MM.1S (cell line): Measurements from ENCODE around the gene CNN3.

Experiments used
- DNase-seq: peaks from one replicate; pipeline ENCODE4 v3.0.0-alpha.2; 2015
- H2AFZ ChIP-seq: fragments of 300-600 bp; sonication (generic); 2 replicates; pipeline ENCODE4 v1.6.0; 2016; ENCODE audit warnings: antibody characterized with exemption, low read length
- H3F3A ChIP-seq: fragments of 300-600 bp; sonication (generic); 2 replicates; pipeline ENCODE4 v1.6.1; 2016; ENCODE audit warnings: mild to moderate bottlenecking, antibody characterized with exemption, low read length, moderate library complexity, mixed read lengths; ENCODE audit not compliant: insufficient read depth
- H3K27ac ChIP-seq: fragments of 300-600 bp; sonication (generic); 2 replicates; pipeline ENCODE4 v1.5.1; 2016; ENCODE audit warnings: mild to moderate bottlenecking, low read length
- H3K27me3 ChIP-seq: fragments of 300-600 bp; sonication (generic); replicated peaks from 2 replicates; pipeline ENCODE4 v1.6.0; 2016; ENCODE audit warnings: low read length; ENCODE audit not compliant: insufficient read depth
- H3K36me3 ChIP-seq: fragments of 300-600 bp; sonication (generic); replicated peaks from 2 replicates; pipeline ENCODE4 v1.6.1; 2016; ENCODE audit warnings: mild to moderate bottlenecking, low read length, mixed read lengths; ENCODE audit not compliant: insufficient read depth
- H3K4me1 ChIP-seq: fragments of 300-600 bp; sonication (generic); 2 replicates; pipeline ENCODE4 v1.6.1; 2016; ENCODE audit warnings: low read length, mixed read lengths
- H3K4me2 ChIP-seq: fragments of 300-600 bp; sonication (generic); 2 replicates; pipeline ENCODE4 v1.6.0; 2016; ENCODE audit warnings: low read depth, low read length
- H3K4me3 ChIP-seq: fragments of 300-600 bp; sonication (generic); 2 replicates; pipeline ENCODE4 v1.5.1; 2016; ENCODE audit warnings: low read length, mixed read lengths
- H3K79me2 ChIP-seq: fragments of 300-600 bp; sonication (generic); 2 replicates; pipeline ENCODE4 v1.6.1; 2016; ENCODE audit warnings: mixed run types, low read length, mixed read lengths
- H3K9ac ChIP-seq: fragments of 300-600 bp; sonication (generic); 2 replicates; pipeline ENCODE4 v1.6.1; 2016; ENCODE audit warnings: low read length, mixed read lengths
- H3K9me2 ChIP-seq: fragments of 300-600 bp; sonication (generic); replicated peaks from 2 replicates; pipeline ENCODE4 v1.6.1; 2016; ENCODE audit warnings: mild to moderate bottlenecking, low read length, mixed read lengths; ENCODE audit not compliant: insufficient read depth
- H3K9me3 ChIP-seq: fragments of 300-600 bp; sonication (generic); replicated peaks from 2 replicates; pipeline ENCODE4 v1.6.1; 2016; ENCODE audit warnings: mild to moderate bottlenecking, low read length, mixed read lengths; ENCODE audit not compliant: insufficient read depth
- H4K20me1 ChIP-seq: fragments of 300-600 bp; sonication (generic); 2 replicates; pipeline ENCODE4 v1.6.1; 2016; ENCODE audit warnings: mild to moderate bottlenecking, low read length, moderate library complexity, mixed read lengths; ENCODE audit not compliant: insufficient read depth
- EZH2 ChIP-seq: fragments of 300-600 bp; sonication (generic); optimal IDR thresholded peaks from 2 replicates; pipeline ENCODE3; 2017; ENCODE audit warnings: low read depth, mild to moderate bottlenecking, antibody characterized with exemption, low read length, mixed read lengths
- EZH2phosphoT487 ChIP-seq: fragments of 300-600 bp; sonication (generic); IDR thresholded peaks from 2 replicates; pipeline ENCODE4 v1.6.1; 2018; ENCODE audit warnings: antibody characterized with exemption, low read length
- TF ChIP-seq, protein P1 (sequence below): fragments of 300-600 bp; sonication (generic); IDR thresholded peaks from 2 replicates; pipeline ENCODE4 v1.5.1; 2016; ENCODE audit warnings: antibody characterized with exemption, low read length, mixed read lengths

Gene CNN3

DNA sequence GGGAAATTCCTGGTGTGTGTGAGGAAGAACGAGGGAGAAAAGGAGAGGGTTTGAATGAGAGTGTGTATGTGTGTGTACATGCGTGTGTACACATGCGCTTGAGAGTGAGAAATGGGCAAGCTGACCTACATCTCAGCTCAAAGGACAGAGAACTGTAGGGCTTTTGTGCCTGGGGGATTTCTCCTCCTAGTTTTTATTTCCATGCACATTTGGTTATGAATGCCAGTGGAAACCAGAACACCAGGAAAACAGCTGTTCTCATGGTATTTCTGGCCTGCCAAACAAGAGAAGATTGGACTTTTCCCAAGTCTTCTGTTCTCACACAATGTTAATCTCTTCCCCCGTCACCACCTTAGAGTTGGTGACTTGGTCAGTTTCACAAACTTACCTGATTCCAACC lies 61.5 kb downstream of the CNN3 start:
- Histone ChIP-seq H2AFZ (no peak overlapping the region), H3K4me1 (no peaks in the 10 kb centered on the region), H3K9ac (no peak overlapping the region), H3F3A (no peaks in the 10 kb centered on the region), H4K20me1 (no peaks in the 10 kb centered on the region), H3K4me3 (no peak overlapping the region), H3K27ac (no peak overlapping the region), H3K27me3 (no peaks in the 10 kb centered on the region), H3K36me3 (no peaks in the 10 kb centered on the region), H3K9me3 (no peaks in the 10 kb centered on the region), H3K9me2 (no peaks in the 10 kb centered on the region), H3K4me2 (no peak overlapping the region), H3K79me2 (no peaks in the 10 kb centered on the region)
- no peak for DNase-seq
- TF ChIP-seq EZH2phosphoT487 (no peak), EZH2 (no peak)
- TF ChIP-seq, protein P1, sequence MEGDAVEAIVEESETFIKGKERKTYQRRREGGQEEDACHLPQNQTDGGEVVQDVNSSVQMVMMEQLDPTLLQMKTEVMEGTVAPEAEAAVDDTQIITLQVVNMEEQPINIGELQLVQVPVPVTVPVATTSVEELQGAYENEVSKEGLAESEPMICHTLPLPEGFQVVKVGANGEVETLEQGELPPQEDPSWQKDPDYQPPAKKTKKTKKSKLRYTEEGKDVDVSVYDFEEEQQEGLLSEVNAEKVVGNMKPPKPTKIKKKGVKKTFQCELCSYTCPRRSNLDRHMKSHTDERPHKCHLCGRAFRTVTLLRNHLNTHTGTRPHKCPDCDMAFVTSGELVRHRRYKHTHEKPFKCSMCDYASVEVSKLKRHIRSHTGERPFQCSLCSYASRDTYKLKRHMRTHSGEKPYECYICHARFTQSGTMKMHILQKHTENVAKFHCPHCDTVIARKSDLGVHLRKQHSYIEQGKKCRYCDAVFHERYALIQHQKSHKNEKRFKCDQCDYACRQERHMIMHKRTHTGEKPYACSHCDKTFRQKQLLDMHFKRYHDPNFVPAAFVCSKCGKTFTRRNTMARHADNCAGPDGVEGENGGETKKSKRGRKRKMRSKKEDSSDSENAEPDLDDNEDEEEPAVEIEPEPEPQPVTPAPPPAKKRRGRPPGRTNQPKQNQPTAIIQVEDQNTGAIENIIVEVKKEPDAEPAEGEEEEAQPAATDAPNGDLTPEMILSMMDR, result no peak

DNA sequence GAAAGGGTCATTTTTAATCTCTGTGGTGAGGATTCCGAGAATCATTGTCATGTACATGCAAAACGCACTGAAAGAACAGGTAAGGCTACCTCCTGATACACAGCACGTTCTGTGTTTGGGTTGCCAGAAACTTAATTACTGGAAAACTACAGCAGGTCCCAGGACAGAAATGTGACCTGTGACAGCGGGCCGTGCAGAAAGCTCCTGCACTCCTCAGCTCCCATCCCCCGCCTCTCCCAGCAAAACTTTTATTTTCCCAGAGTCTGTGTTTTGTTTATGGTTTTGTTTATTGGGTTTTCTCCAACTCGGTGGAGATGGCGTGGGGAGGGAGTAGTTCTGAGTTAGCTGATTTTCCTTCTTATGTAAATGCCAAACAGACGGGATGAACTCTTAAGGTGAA lies 62.1 kb downstream of the CNN3 start:
- Histone ChIP-seq H3K9ac (no peak overlapping the region), H3K79me2 (no peaks in the 10 kb centered on the region), H3K4me2 (no peak overlapping the region), H3K9me3 (no peaks in the 10 kb centered on the region), H3F3A (no peaks in the 10 kb centered on the region), H3K27me3 (no peaks in the 10 kb centered on the region), H3K27ac (no peak overlapping the region), H3K4me3 (no peak overlapping the region), H3K9me2 (no peaks in the 10 kb centered on the region), H3K36me3 (no peaks in the 10 kb centered on the region), H3K4me1 (no peaks in the 10 kb centered on the region), H2AFZ (no peak overlapping the region), H4K20me1 (no peaks in the 10 kb centered on the region)
- TF ChIP-seq, protein P1, result no peak
- no peak for TF ChIP-seq EZH2
- no peak for TF ChIP-seq EZH2phosphoT487
- no peak for DNase-seq

DNA sequence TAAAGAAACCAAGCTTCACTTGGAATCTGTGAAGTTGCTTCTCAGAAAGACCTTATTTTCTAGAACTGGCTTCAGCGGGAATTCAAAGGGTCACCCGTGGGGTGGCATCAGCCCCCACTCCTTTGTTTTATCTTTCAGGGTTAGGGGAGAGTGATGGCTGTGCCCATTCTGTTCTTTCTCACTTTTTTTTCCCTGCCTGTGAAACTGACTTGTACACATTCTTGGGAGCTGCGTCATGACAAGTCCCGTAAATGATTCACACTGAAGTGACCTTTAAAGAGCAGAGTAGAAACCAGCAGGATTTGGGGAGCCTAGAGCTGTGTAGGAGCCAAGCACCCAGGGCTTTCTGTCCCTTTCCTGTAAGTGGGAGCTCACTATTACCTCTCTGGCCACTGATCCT lies 63.0 kb downstream of the CNN3 start:
- no peak for DNase-seq

More for the DNA sequence above, 63.0 kb downstream of the CNN3 start:
- H3K4me1 ChIP-seq, result no peaks in the 10 kb centered on the region
- TF ChIP-seq EZH2, result no peak
- TF ChIP-seq, protein P1, result no peak
- no peak for TF ChIP-seq EZH2phosphoT487
- H3F3A ChIP-seq, result no peaks in the 10 kb centered on the region
- H3K9me3 ChIP-seq, result no peaks in the 10 kb centered on the region
- no peaks in the 10 kb centered on the region for H3K36me3 ChIP-seq
- H3K79me2 ChIP-seq, result no peaks in the 10 kb centered on the region
- H3K9me2 ChIP-seq, result no peaks in the 10 kb centered on the region
- H3K4me2 ChIP-seq, result no peak overlapping the region
- H4K20me1 ChIP-seq, result no peaks in the 10 kb centered on the region
- no peaks in the 10 kb centered on the region for H3K27me3 ChIP-seq
- H3K9ac ChIP-seq, result no peak overlapping the region
- no peak overlapping the region for H2AFZ ChIP-seq
- H3K27ac ChIP-seq, result no peak overlapping the region
- no peak overlapping the region for H3K4me3 ChIP-seq
